Ovary (tissue), 9 donors: ENCODE data around the gene KRT84. TPM values are rescaled to one million over a fixed set of nuclear protein-coding genes. Genes with fewer than 3 reads are reported as not detected.

Source experiments
- DNase-seq, 5 donors: peaks; one replicate each; pipeline ENCODE4 v3.0.0-alpha.2; 2019 to 2020
- H3K27ac ChIP-seq, 2 donors: fragments of 200-600 bp; one replicate each; pipeline versions ENCODE4 v1.5.1 to v1.8.0; 2019 to 2022
- H3K27me3 ChIP-seq: fragments of 200-600 bp; one replicate; pipeline ENCODE4 v1.8.0; 2022
- H3K36me3 ChIP-seq: fragments of 200-600 bp; sonication (generic); one replicate; pipeline ENCODE4 v1.5.1; 2019
- H3K4me1 ChIP-seq: one replicate; pipeline ENCODE4 v1.8.1; 2013; ENCODE audit warnings: mild to moderate bottlenecking, moderate library complexity; ENCODE audit not compliant: insufficient read depth
- H3K4me3 ChIP-seq: fragments of 200-600 bp; sonication (generic); one replicate; pipeline ENCODE4 v1.5.1; 2017
- H3K9me3 ChIP-seq, 2 donors: fragments of 200-600 bp in 1 of 2; sonication (generic) in 1 of 2; one replicate each; pipeline versions ENCODE4 v1.5.1 to v1.8.1; 2013 to 2019; ENCODE audit warnings: mild to moderate bottlenecking in 1 of 2, moderate library complexity in 1 of 2
- CTCF ChIP-seq, 3 donors: fragments of 450-650 bp in 2 of 3; fragments of 200-600 bp in 1 of 3; IDR thresholded peaks; one replicate each; pipeline versions ENCODE4 v1.5.1 to v1.8.0; 2016 to 2022; ENCODE audit warnings: antibody characterized with exemption in 3 of 3, mild to moderate bottlenecking in 1 of 3
- EP300 ChIP-seq: sonication (generic); formaldehyde crosslinking; IDR thresholded peaks from one replicate; pipeline ENCODE4 v1.6.1; 2017; ENCODE audit warnings: antibody characterized with exemption
- POLR2A ChIP-seq: fragments of 450-650 bp; IDR thresholded peaks from one replicate; pipeline ENCODE4 v1.6.1; 2017; ENCODE audit warnings: antibody characterized with exemption, mild to moderate bottlenecking, moderate library complexity
- WGBS, 3 donors: extraction: QIAGEN DNeasy Blood & Tissue Kit in 1 of 3; methylation state at CpG; one replicate each; pipeline versions ENCODE4 v1.1.5 to v1.1.7; 2013 to 2017; 5-methylcytosine and 5-hydroxymethylcytosine counted together
- intact Hi-C, 4 donors: fragments of 100-400 bp; cut with DNase I; formaldehyde crosslinking; loops; one replicate each; pipeline versions ENCODE4 v1.11.0 to v1.15.1; 2022 to 2023
- polyA plus RNA-seq, 2 donors: library from polyadenylated mRNA; stranded (reverse); fragments of 200-250 nt in 1 of 2; fragments of 350-450 nt in 1 of 2; fragmentation: Illumina TruSeq in 1 of 2; extraction: RNeasy Lipid Tissue Mini Kit (QIAGEN cat#74804) in 1 of 2; gene quantifications; one replicate each; pipeline ENCODE4 v1.2.3, GENCODE V29; 2013 to 2014
- total RNA-seq, 7 donors: library from RNA; depleted of rRNA in 2 of 7; stranded (reverse); fragments of >200 nt in 2 of 7; fragmentation: NEBNext Ultra II Directional in 3 of 7; extraction: Animal tissue kit (Norgen Biotek cat#: 25700) in 3 of 7; gene quantifications; one replicate each; pipeline versions ENCODE4 v1.1.0 to v1.2.4, GENCODE V29; 2016 to 2023
- donor health status: DM: no; HTN: no; CAD: no; lungs with moderate emphysema.
- donor health status: DM: no; HTN: no; CAD: no.
- donor health status: Bipolar disorder and iron deficiency.
- donor health status: DM: yes; HTN: yes; CAD: no.
- donor health status: DM: no; HTN: no; CAD: no.
- donor health status: DM: yes; HTN: yes; CAD: no.

The KRT84 gene
- total and polyA plus RNA-seq, 9 donors = not detected

- TF ChIP-seq POLR2A (no peak), EP300 (no peak), CTCF (IDR thresholded peaks at IDR 0.05) (no peak)
- 40 to 56% (median 55%) methylated on average over 3 of the region's 3 CpGs for WGBS, 3 donors
- H3K27ac ChIP-seq = no peak overlapping the region
- no peak for DNase-seq
- H3K4me3 ChIP-seq = no peak overlapping the region
- H3K36me3 ChIP-seq = no peaks in the 10 kb centered on the region
- H3K27me3 ChIP-seq = no peaks in the 10 kb centered on the region
- H3K4me1 ChIP-seq = no peaks in the 10 kb centered on the region
- intact Hi-C loops = no loop called here
- H3K9me3 ChIP-seq = peaks cover 0 to 5% of the 10 kb centered on the region in 2 donors
Measured at GRCh38 chr12:52334185-52334584, 51.3 kb downstream of the KRT84 start.

- H3K4me3 ChIP-seq = no peak overlapping the region
- WGBS, 3 donors = 50 to 65% (median 61%) methylated on average over 3 of the region's 3 CpGs
- H3K9me3 ChIP-seq = peaks cover 0 to 5% of the 10 kb centered on the region in 2 donors
- no peak overlapping the region for H3K27ac ChIP-seq
- DNase-seq = no peak
- intact Hi-C loops = no loop called here
- H3K27me3 ChIP-seq = no peaks in the 10 kb centered on the region
- H3K4me1 ChIP-seq = no peaks in the 10 kb centered on the region
- H3K36me3 ChIP-seq = no peaks in the 10 kb centered on the region
- no peak for TF ChIP-seq CTCF (IDR thresholded peaks at IDR 0.05)
- no peak for TF ChIP-seq EP300
- TF ChIP-seq POLR2A = no peak
Measured at GRCh38 chr12:52333321-52333720, 52.1 kb downstream of the KRT84 start.

DNA sequence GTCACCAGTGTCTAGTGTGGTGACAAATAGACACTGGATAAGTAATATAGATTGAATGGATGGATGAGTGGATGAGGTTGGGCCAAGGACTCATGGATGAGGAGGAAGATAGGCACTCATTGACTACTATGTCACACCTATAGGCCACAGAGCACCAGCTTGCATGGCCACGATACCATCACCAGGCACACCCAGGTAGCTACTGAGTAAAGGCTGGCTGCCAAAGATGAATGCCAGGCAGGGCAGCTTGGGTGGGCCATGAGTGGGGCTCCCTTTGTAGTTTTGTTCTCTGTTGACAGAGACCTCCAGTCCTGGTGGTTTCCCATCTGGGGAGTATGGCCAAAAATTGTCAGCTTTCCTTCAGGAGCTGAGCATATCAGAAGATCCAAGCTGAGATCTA lies 53.1 kb downstream of the KRT84 start:
- no peaks in the 10 kb centered on the region for H3K4me1 ChIP-seq
- no peak for DNase-seq
- H3K27me3 ChIP-seq = no peaks in the 10 kb centered on the region
- no peak overlapping the region for H3K4me3 ChIP-seq
- no peaks in the 10 kb centered on the region for H3K36me3 ChIP-seq
- intact Hi-C loops = no loop called here
- peaks cover 0 to 5% of the 10 kb centered on the region in 2 donors for H3K9me3 ChIP-seq
- TF ChIP-seq EP300 = no peak
- no peak for TF ChIP-seq POLR2A
- no peak for TF ChIP-seq CTCF (IDR thresholded peaks at IDR 0.05)
- WGBS, 3 donors = 90 to 94% (median 90%) methylated on average over 1 of the region's 1 CpG
- H3K27ac ChIP-seq = no peak overlapping the region

DNA sequence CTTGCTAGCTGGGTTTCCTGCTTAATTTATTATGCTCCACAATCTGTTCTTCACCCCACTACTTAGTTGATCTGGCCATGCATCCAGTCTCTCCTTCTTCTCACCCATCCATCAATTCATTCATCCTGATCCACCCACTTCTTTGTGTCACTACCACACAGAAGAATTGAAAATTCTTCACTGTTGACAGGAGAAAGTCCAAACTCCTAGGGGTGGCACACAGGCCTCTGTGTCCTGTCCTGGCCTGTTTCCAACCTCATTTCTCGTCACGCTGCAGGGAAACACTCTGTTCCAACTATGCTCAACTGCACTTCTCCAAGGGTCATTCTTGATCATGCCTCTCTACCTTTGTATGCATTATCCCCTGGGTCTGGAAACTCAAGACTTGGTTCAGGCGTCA lies 53.6 kb downstream of the KRT84 start:
- intact Hi-C loops = no loop called here
- 84 to 92% (median 85%) methylated on average over 3 of the region's 3 CpGs for WGBS, 3 donors
- DNase-seq = no peak

More for the DNA sequence above, 53.6 kb downstream of the KRT84 start:
- Histone ChIP-seq H3K27ac (no peak overlapping the region), H3K9me3 (peaks cover 0 to 5% of the 10 kb centered on the region in 2 donors), H3K4me3 (no peak overlapping the region), H3K36me3 (no peaks in the 10 kb centered on the region), H3K27me3 (no peaks in the 10 kb centered on the region), H3K4me1 (no peaks in the 10 kb centered on the region)
- TF ChIP-seq CTCF (IDR thresholded peaks at IDR 0.05) = no peak
- TF ChIP-seq POLR2A = no peak
- TF ChIP-seq EP300 = no peak
